Measurements from ENCODE around the gene KLK1. TPM values are rescaled to one million over a fixed set of nuclear protein-coding genes. Genes with fewer than 3 reads are reported as not detected.

KLK1 gene
- polyA plus RNA-seq, 6 donors from 2014 or later = 1.2 to 6.7 (median 2.0) TPM

DNA sequence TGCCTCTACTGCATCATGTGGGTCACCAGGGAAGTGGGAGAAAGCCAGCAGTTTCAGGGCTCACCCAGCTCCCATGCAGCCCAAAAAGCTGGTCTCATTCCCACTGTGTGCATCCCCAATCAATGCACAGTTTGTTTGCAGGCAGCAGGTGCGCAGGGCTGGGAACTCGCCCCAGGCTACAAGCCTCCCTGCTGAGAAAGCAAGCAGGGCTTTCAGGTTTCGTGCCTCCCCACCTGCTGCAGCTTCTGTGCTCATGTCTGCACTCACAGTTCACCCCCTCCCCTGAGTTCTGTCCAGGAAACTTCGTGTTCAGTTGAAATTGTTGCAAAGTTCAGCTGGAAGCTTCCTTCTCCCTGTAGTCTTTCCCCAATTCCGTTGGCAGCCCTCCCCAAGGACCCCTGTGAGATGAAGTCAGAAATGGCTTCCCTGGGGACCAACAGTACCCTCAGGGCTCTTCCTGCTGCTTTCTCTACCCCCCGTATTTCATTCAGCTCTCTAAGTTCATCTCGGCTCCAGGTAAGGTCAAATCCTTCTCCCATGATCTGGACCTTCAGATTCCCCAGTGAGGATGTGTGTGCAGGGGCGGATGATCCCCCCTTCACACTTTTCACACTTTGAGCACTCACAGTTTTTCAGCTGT is 20.8 kb upstream of the KLK1 start:
- DNase-seq = no peak
- H3K9me3 Mint-ChIP-seq = peaks cover 8 to 42% (median 31%) of the 10 kb centered on the region in 7 donors
- peaks cover 13 to 38% (median 34%) of the 10 kb centered on the region in 3 donors for H3K27me3 Mint-ChIP-seq
- no peak overlapping the region for H3K27ac Mint-ChIP-seq
- H3K4me1 Mint-ChIP-seq = no peaks in the 10 kb centered on the region
- no peak for ATAC-seq (ENCODE audit: low read depth in 2 of 2)
- peaks cover 7 to 18% of the 10 kb centered on the region in 2 donors for H3K36me3 Mint-ChIP-seq
- H3K4me3 Mint-ChIP-seq = no peak overlapping the region

DNA sequence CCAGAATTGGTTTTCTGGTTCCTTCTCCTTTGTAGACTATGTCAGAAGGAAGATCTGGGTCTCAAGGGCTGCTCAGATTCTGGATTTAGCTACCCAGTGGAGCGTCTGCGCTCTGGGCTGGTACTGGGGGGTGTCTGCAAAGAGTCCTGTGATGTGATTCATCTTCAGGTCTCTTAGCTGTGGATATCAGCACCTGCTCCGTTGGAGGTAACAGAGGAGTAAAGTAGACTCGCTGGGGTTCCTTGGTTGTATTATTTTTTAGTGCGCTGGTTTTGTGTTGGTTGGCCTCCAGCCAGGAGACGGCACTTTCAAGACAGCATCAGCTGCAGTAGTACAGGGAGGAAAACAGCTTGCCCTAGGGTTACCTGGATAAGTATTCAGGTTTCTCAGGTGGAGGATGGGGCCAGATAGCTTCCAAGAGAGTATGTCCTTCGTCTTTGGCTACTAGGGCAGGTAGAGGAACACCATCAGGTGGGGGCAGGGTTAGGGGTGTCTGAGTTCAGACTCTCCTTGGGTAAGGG is 20.2 kb upstream of the KLK1 start:
- Mint-ChIP-seq H3K4me3 (peak overlapping the region in 1 of 8 donors; percentile 44), H3K9me3 (peaks cover 8 to 42% (median 31%) of the 10 kb centered on the region in 7 donors), H3K27ac (peak overlapping the region in 1 of 6 donors; percentile 58), H3K27me3 (peaks cover 10 to 34% (median 28%) of the 10 kb centered on the region in 3 donors), H3K4me1 (no peaks in the 10 kb centered on the region), H3K36me3 (peaks cover 7 to 18% of the 10 kb centered on the region in 2 donors)
- ATAC-seq (ENCODE audit: low read depth in 2 of 2) = no peak
- DNase-seq = no peak

DNA sequence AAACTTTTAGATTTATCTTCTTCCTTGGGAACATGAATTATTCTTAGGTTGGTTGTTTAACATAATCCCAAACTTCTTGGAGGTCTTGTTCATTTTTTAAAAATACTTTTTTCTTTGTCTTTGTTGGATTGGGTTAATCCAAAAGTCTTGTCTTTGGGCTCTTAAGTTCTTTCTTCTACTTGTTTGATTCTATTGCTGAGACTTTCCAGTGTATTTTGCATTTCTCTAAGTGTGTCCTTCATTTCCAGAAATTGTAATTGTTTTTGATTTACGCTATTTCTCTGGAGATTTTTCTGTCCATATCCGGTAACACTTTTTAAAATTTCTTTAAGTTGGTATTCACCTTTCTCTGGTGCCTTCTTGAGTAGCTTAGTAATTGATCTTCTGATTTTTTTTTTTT is 19.6 kb upstream of the KLK1 start:
- no peak for ATAC-seq (ENCODE audit: low read depth in 2 of 2)
- DNase-seq = no peak
- H3K9me3 Mint-ChIP-seq = peaks cover 8 to 42% (median 31%) of the 10 kb centered on the region in 7 donors
- peaks cover 7 to 18% of the 10 kb centered on the region in 2 donors for H3K36me3 Mint-ChIP-seq
- no peak overlapping the region for H3K4me3 Mint-ChIP-seq
- H3K4me1 Mint-ChIP-seq = peaks cover 0 to 3% (median 0%) of the 10 kb centered on the region in 3 donors
- no peak overlapping the region for H3K27ac Mint-ChIP-seq
- peaks cover 5 to 33% (median 28%) of the 10 kb centered on the region in 3 donors for H3K27me3 Mint-ChIP-seq

DNA sequence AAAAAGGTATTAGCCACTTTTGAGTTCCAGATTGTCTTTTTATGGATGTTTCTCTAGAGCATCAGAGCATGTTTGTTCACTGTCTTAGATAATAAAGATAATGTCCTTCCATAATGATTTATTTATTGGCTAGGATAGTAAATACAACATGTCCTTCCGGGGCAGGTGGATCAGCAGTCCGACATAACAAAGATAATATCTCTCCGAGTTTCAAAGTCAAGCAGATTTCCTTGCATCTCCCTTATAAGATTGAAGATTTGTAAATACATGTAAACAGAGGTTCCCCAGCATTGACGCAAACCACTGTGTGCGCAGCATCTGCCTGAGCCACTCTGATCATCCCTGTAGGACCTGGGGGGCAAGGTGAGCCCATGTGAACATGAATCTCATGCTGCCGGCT is 18.5 kb upstream of the KLK1 start:
- Mint-ChIP-seq H3K9me3 (peaks cover 8 to 42% (median 31%) of the 10 kb centered on the region in 7 donors), H3K27ac (no peak overlapping the region), H3K4me3 (no peak overlapping the region), H3K27me3 (peaks cover 5 to 42% (median 36%) of the 10 kb centered on the region in 3 donors), H3K36me3 (peaks cover 7 to 18% of the 10 kb centered on the region in 2 donors), H3K4me1 (peaks cover 0 to 6% (median 1%) of the 10 kb centered on the region in 3 donors)
- DNase-seq = no peak
- ATAC-seq (ENCODE audit: low read depth in 2 of 2) = no peak

- Mint-ChIP-seq H3K4me1 (peaks cover 7 to 25% (median 19%) of the 10 kb centered on the region in 3 donors), H3K27ac (no peak overlapping the region), H3K9me3 (peaks cover 8 to 36% (median 28%) of the 10 kb centered on the region in 7 donors), H3K27me3 (peaks cover 13 to 52% (median 43%) of the 10 kb centered on the region in 3 donors), H3K4me3 (no peak overlapping the region), H3K36me3 (peaks cover 7 to 18% of the 10 kb centered on the region in 2 donors)
- ATAC-seq (ENCODE audit: low read depth in 2 of 2) (no peak), DNase-seq (no peak)
Observed at GRCh38 chr19:50839712-50840655, 16.4 kb upstream of the KLK1 start.

DNA sequence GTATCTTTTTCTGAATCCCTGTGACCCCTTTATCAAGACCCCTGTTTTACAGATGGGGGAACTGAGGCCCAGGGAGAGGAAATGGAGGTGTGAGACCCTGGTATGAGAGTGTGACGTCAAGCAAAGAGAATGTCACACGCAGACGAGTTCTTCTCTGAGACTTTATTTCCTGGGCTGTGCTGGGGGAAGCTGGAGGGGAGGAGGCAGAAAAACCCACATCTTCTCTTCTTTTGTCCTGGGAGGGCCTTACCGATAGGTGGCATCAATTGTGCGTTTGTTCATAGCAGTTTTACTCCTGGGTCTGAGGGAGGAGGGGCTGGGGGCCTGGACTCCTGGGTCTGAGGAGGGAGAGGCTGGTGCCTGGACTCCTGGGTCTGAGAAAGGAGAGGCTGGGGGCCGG is 14.7 kb upstream of the KLK1 start:
- H3K9me3 Mint-ChIP-seq = peaks cover 5 to 21% (median 15%) of the 10 kb centered on the region in 7 donors
- peak overlapping the region in 2 of 8 donors; percentile 42 to 59 for H3K4me3 Mint-ChIP-seq
- DNase-seq = no peak
- ATAC-seq (ENCODE audit: low read depth in 2 of 2) = peak; percentile 29 to 40
- H3K27me3 Mint-ChIP-seq = peaks cover 13 to 45% (median 43%) of the 10 kb centered on the region in 3 donors
- H3K4me1 Mint-ChIP-seq = peaks cover 10 to 25% (median 21%) of the 10 kb centered on the region in 3 donors
- peak overlapping the region in 2 of 6 donors; percentile 28 to 54 for H3K27ac Mint-ChIP-seq
- peaks cover 2 to 11% of the 10 kb centered on the region in 2 donors for H3K36me3 Mint-ChIP-seq

DNA sequence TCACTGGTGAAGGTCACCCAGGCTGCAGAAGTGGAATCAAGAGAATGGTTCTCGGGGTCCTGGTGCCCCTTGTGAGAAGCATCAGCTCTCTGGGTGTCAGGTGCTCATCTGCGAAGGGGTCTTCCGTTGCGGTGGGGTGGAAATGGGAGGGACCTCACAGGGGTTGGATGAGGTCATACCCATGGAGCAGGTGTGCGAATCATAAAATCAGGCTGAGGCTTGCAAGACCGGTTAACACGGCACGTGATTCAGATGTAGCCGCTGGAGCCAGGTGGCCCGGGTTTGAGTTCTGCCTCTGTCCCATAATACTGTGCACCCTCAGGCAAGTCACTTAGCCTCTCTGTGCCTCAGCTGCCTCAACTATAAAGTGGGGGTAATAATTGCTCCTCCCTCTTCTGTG is 13.7 kb upstream of the KLK1 start:
- peaks cover 0 to 16% of the 10 kb centered on the region in 2 donors for H3K36me3 Mint-ChIP-seq
- H3K27me3 Mint-ChIP-seq = peaks cover 15 to 52% (median 52%) of the 10 kb centered on the region in 3 donors
- peaks cover 10 to 25% (median 21%) of the 10 kb centered on the region in 3 donors for H3K4me1 Mint-ChIP-seq
- peak overlapping the region in 1 of 6 donors; percentile 51 for H3K27ac Mint-ChIP-seq
- H3K9me3 Mint-ChIP-seq = peaks cover 5 to 13% (median 9%) of the 10 kb centered on the region in 7 donors
- no peak for DNase-seq
- peak overlapping the region in 6 of 8 donors; percentile 5 to 86 (median 44) for H3K4me3 Mint-ChIP-seq
- no peak for ATAC-seq (ENCODE audit: low read depth in 2 of 2)

- Mint-ChIP-seq H3K9me3 (peaks cover 5 to 9% (median 5%) of the 10 kb centered on the region in 7 donors), H3K27ac (peak overlapping the region in 3 of 6 donors; percentile 38 to 92 (median 46)), H3K36me3 (peaks cover 0 to 17% of the 10 kb centered on the region in 2 donors), H3K27me3 (peaks cover 13 to 58% (median 56%) of the 10 kb centered on the region in 3 donors), H3K4me3 (peak overlapping the region; percentile 9 to 95 (median 86)), H3K4me1 (peaks cover 10 to 25% (median 21%) of the 10 kb centered on the region in 3 donors)
- DNase-seq (no peak), ATAC-seq (ENCODE audit: low read depth in 2 of 2) (no peak)
Observed at GRCh38 chr19:50836543-50837195, 13.1 kb upstream of the KLK1 start.

GRCh38 chr19:50835785-50836542 is 12.4 kb upstream of the KLK1 start:
- peaks cover 0 to 17% of the 10 kb centered on the region in 2 donors for H3K36me3 Mint-ChIP-seq
- ATAC-seq (ENCODE audit: low read depth in 2 of 2) = peak; percentile 82 to 84
- peaks cover 10 to 25% (median 21%) of the 10 kb centered on the region in 3 donors for H3K4me1 Mint-ChIP-seq
- peak overlapping the region; percentile 80 to 95 (median 88) for H3K4me3 Mint-ChIP-seq
- H3K9me3 Mint-ChIP-seq = peaks cover 0 to 6% (median 2%) of the 10 kb centered on the region in 7 donors
- H3K27me3 Mint-ChIP-seq = peaks cover 13 to 58% (median 57%) of the 10 kb centered on the region in 3 donors
- DNase-seq = peak; percentile 58
- H3K27ac Mint-ChIP-seq = peak overlapping the region in 4 of 6 donors; percentile 19 to 94 (median 58)

DNA sequence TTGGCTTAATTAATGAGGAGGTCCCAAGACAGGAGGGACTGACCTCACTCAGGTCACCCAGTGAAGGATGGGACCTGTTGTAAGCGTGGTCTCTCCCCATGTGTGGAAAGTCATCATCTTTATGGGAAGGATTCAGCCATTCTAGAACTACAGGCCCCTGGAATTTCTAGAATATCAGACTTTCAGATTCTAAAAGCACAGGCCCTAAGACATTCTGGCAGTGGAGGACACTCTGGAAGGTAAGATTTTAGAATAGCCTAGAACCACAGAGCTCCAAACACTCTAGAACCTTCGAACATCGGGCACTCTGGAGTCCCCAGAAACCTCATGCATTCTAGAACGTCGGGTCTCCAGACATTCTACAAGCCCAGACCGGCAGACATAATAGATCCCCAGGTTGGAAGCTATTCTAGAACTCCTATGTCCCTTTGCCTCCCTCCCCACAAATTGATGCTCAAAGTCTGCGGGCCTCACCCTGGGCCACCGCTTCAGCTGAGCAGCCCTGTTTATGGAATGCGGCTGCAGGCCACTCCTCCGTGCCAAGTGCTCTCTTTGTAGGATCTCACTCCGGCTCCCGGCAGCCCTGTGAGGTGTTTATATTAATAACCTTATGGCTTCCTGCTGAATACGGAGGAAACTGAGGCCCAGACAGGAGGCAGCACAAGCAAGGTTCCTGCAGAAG is 11.7 kb upstream of the KLK1 start:
- DNase-seq (no peak), ATAC-seq (ENCODE audit: low read depth in 2 of 2) (no peak)
- Mint-ChIP-seq H3K27me3 (peaks cover 13 to 61% (median 61%) of the 10 kb centered on the region in 3 donors), H3K9me3 (peaks cover 0 to 4% (median under 1%) of the 10 kb centered on the region in 7 donors), H3K4me1 (peaks cover 10 to 25% (median 21%) of the 10 kb centered on the region in 3 donors), H3K4me3 (peak overlapping the region; percentile 78 to 95 (median 86)), H3K36me3 (peaks cover 0 to 17% of the 10 kb centered on the region in 2 donors), H3K27ac (peak overlapping the region in 1 of 6 donors; percentile 22)

GRCh38 chr19:50833802-50834167 is 10.2 kb upstream of the KLK1 start:
- H3K4me3 Mint-ChIP-seq = peak overlapping the region in 2 of 8 donors; percentile 16 to 29
- H3K4me1 Mint-ChIP-seq = peaks cover 10 to 25% (median 21%) of the 10 kb centered on the region in 3 donors
- no peak for DNase-seq
- peaks cover 22 to 63% (median 61%) of the 10 kb centered on the region in 3 donors for H3K27me3 Mint-ChIP-seq
- H3K27ac Mint-ChIP-seq = no peak overlapping the region
- peaks cover 0 to 3% (median 0%) of the 10 kb centered on the region in 7 donors for H3K9me3 Mint-ChIP-seq
- no peak for ATAC-seq (ENCODE audit: low read depth in 2 of 2)
- peaks cover 0 to 17% of the 10 kb centered on the region in 2 donors for H3K36me3 Mint-ChIP-seq

All from naive B cell (primary cell).